ENCODE results near the gene NCSTN. TPM values are rescaled to one million over a fixed set of nuclear protein-coding genes. Genes with fewer than 3 reads are reported as not detected.
A peak's percentile ranks its signal among the peaks of the same experiment; 100 is the strongest.

NCSTN gene
- total RNA-seq, 4 donors from 2014 or later, result 34.7 to 173 (median 158) TPM

DNA sequence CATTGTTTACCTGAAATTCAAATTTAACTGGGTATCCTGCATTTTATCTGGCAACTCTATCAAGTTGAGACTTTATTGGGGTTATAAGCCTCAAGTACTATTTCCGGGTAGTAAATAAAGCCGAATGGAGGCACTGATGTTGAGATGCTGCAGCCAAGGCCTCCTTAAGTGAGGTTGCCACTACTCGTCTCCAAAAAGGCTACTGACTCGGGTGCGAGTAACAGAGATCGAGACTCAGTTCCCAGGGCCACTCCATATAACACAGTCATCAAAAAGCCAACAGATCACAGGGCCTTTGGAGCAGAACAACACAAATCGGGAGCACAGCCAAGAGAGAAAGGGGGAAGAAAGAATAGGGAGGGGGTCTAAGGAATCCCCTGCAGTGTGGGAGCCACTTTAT, 657 bp upstream of the NCSTN start:
- no peak for TF ChIP-seq POLR2A (IDR thresholded peaks at IDR 0.05)
- Histone ChIP-seq H3K4me1 (peaks cover 0 to 26% (median 2%) of the 10 kb centered on the region in 4 donors), H3K9me3 (no peaks in the 10 kb centered on the region), H3K27ac (peak overlapping the region; percentile 87 to 96 (median 92)), H3K36me3 (peaks cover 0 to 42% (median 0%) of the 10 kb centered on the region in 3 donors), H3K27me3 (no peaks in the 10 kb centered on the region), H3K4me3 (peak overlapping the region; percentile 74 to 89 (median 82))
- DNase-seq, result no peak

- H3K27me3 ChIP-seq, result no peaks in the 10 kb centered on the region
- peaks cover 0 to 26% (median 2%) of the 10 kb centered on the region in 4 donors for H3K4me1 ChIP-seq
- no peak for DNase-seq
- H3K9me3 ChIP-seq, result no peaks in the 10 kb centered on the region
- peak overlapping the region in 3 of 4 donors; percentile 74 to 89 (median 83) for H3K4me3 ChIP-seq
- H3K27ac ChIP-seq, result peak overlapping the region in 3 of 4 donors; percentile 89 to 96 (median 95)
- peaks cover 0 to 41% (median 0%) of the 10 kb centered on the region in 3 donors for H3K36me3 ChIP-seq
- TF ChIP-seq, protein P1, sequence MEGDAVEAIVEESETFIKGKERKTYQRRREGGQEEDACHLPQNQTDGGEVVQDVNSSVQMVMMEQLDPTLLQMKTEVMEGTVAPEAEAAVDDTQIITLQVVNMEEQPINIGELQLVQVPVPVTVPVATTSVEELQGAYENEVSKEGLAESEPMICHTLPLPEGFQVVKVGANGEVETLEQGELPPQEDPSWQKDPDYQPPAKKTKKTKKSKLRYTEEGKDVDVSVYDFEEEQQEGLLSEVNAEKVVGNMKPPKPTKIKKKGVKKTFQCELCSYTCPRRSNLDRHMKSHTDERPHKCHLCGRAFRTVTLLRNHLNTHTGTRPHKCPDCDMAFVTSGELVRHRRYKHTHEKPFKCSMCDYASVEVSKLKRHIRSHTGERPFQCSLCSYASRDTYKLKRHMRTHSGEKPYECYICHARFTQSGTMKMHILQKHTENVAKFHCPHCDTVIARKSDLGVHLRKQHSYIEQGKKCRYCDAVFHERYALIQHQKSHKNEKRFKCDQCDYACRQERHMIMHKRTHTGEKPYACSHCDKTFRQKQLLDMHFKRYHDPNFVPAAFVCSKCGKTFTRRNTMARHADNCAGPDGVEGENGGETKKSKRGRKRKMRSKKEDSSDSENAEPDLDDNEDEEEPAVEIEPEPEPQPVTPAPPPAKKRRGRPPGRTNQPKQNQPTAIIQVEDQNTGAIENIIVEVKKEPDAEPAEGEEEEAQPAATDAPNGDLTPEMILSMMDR (IDR thresholded peaks at IDR 0.05), result no peak
- TF ChIP-seq POLR2A (IDR thresholded peaks at IDR 0.05), result peak in 1 of 2 donors; percentile 15
Observed at GRCh38 chr1:160344241-160344640, 1.1 kb downstream of the NCSTN start.

GRCh38 chr1:160344936-160345335, 1.8 kb downstream of the NCSTN start:
- H3K27ac ChIP-seq, result peak overlapping the region in 1 of 4 donors; percentile 95
- TF ChIP-seq, protein P1 (IDR thresholded peaks at IDR 0.05), result no peak

GRCh38 chr1:160346463-160346862, 3.3 kb downstream of the NCSTN start:
- peaks cover 0 to 17% (median 2%) of the 10 kb centered on the region in 4 donors for H3K4me1 ChIP-seq
- no peak overlapping the region for H3K4me3 ChIP-seq
- TF ChIP-seq, protein P1 (IDR thresholded peaks at IDR 0.05), result no peak
- TF ChIP-seq POLR2A (IDR thresholded peaks at IDR 0.05), result no peak
- DNase-seq, result no peak
- H3K9me3 ChIP-seq, result no peaks in the 10 kb centered on the region
- no peaks in the 10 kb centered on the region for H3K27me3 ChIP-seq
- peaks cover 0 to 51% (median 0%) of the 10 kb centered on the region in 3 donors for H3K36me3 ChIP-seq
- peak overlapping the region in 1 of 4 donors; percentile 52 for H3K27ac ChIP-seq

More at GRCh38 chr1:160344936-160345335, 1.8 kb downstream of the NCSTN start:
- no peaks in the 10 kb centered on the region for H3K9me3 ChIP-seq
- H3K4me3 ChIP-seq, result no peak overlapping the region
- H3K4me1 ChIP-seq, result peaks cover 0 to 26% (median 2%) of the 10 kb centered on the region in 4 donors
- no peak for DNase-seq
- H3K27me3 ChIP-seq, result no peaks in the 10 kb centered on the region
- peaks cover 0 to 41% (median 0%) of the 10 kb centered on the region in 3 donors for H3K36me3 ChIP-seq

- H3K9me3 ChIP-seq, result no peaks in the 10 kb centered on the region
- peaks cover 0 to 12% (median 2%) of the 10 kb centered on the region in 4 donors for H3K4me1 ChIP-seq
- H3K27me3 ChIP-seq, result no peaks in the 10 kb centered on the region
- no peak for TF ChIP-seq POLR2A (IDR thresholded peaks at IDR 0.05)
- TF ChIP-seq, protein P1 (IDR thresholded peaks at IDR 0.05), result no peak
- H3K27ac ChIP-seq, result peak overlapping the region in 1 of 4 donors; percentile 52
- H3K4me3 ChIP-seq, result no peak overlapping the region
- DNase-seq, result peak in 2 of 3 donors; percentile 63
- peaks cover 0 to 56% (median 0%) of the 10 kb centered on the region in 3 donors for H3K36me3 ChIP-seq
Observed at GRCh38 chr1:160346958-160347357, 3.8 kb downstream of the NCSTN start.

GRCh38 chr1:160351629-160352028, 8.4 kb downstream of the NCSTN start:
- peak in 1 of 3 donors; percentile 9 for DNase-seq
- TF ChIP-seq, protein P1 (IDR thresholded peaks at IDR 0.05), result no peak
- TF ChIP-seq POLR2A (IDR thresholded peaks at IDR 0.05), result no peak
- peaks cover 0 to 2% (median 0%) of the 10 kb centered on the region in 4 donors for H3K4me1 ChIP-seq
- no peak overlapping the region for H3K27ac ChIP-seq
- H3K36me3 ChIP-seq, result peaks cover 0 to 93% (median 0%) of the 10 kb centered on the region in 3 donors
- H3K27me3 ChIP-seq, result no peaks in the 10 kb centered on the region
- H3K9me3 ChIP-seq, result no peaks in the 10 kb centered on the region
- H3K4me3 ChIP-seq, result no peak overlapping the region

All from Peyer's patch (tissue), 4 donors.